Thymus (tissue), 11 donors: Measurements from ENCODE around the gene E2F7. TPM values are rescaled to one million over a fixed set of nuclear protein-coding genes. Genes with fewer than 3 reads are reported as not detected.

Source experiments
- DNase-seq, 9 donors: peaks; one replicate each; pipeline ENCODE4 v3.0.0-alpha.2; 2013; ENCODE audit warnings: low spot score in 9 of 9, low read depth in 6 of 9, missing footprints in 1 of 9
- H3K27ac ChIP-seq, 2 donors: one replicate each; pipeline ENCODE4 v1.5.1; 2013; ENCODE audit warnings: control low read depth in 1 of 2, low read depth in 1 of 2, low read length in 1 of 2, mild to moderate bottlenecking in 1 of 2, moderate library complexity in 1 of 2
- H3K27me3 ChIP-seq, 2 donors: one replicate each; pipeline ENCODE4 v1.5.1; 2013; ENCODE audit warnings: low read length in 1 of 2; ENCODE audit not compliant: control insufficient read depth in 2 of 2, insufficient read depth in 1 of 2
- H3K36me3 ChIP-seq, 2 donors: one replicate each; pipeline ENCODE4 v1.5.1; 2013; ENCODE audit warnings: low read length in 1 of 2, mild to moderate bottlenecking in 1 of 2, moderate library complexity in 1 of 2; ENCODE audit not compliant: control insufficient read depth in 2 of 2, insufficient read depth in 2 of 2
- H3K4me1 ChIP-seq, 2 donors: one replicate each; pipeline ENCODE4 v1.5.1; 2013; ENCODE audit warnings: low read length in 2 of 2; ENCODE audit not compliant: control insufficient read depth in 2 of 2, insufficient read depth in 2 of 2
- H3K4me3 ChIP-seq, 2 donors: one replicate each; pipeline ENCODE4 v1.5.1; 2013; ENCODE audit warnings: low read length in 2 of 2, control low read depth in 1 of 2, mild to moderate bottlenecking in 1 of 2
- H3K9me3 ChIP-seq, 2 donors: one replicate each; pipeline ENCODE4 v1.5.1; 2013; ENCODE audit warnings: low read length in 1 of 2, mild to moderate bottlenecking in 1 of 2; ENCODE audit not compliant: control insufficient read depth in 2 of 2, insufficient read depth in 1 of 2
- WGBS: extraction: QIAGEN DNeasy Blood & Tissue Kit; methylation state at CpG from one replicate; pipeline ENCODE4 v1.1.7; 2013; 5-methylcytosine and 5-hydroxymethylcytosine counted together
- polyA plus RNA-seq: library from polyadenylated mRNA; stranded (reverse); fragments of 200-250 nt; gene quantifications from one replicate; pipeline ENCODE4 v1.2.3, GENCODE V29; 2013
- total RNA-seq: library from RNA; stranded (reverse); fragments of 120-200 nt; gene quantifications from one replicate; pipeline ENCODE4 v1.2.4, GENCODE V29; 2013
- donor health status: healthy.

The E2F7 gene
- total and polyA plus RNA-seq, 2 donors, result 0.80 to 4.4 TPM

DNA sequence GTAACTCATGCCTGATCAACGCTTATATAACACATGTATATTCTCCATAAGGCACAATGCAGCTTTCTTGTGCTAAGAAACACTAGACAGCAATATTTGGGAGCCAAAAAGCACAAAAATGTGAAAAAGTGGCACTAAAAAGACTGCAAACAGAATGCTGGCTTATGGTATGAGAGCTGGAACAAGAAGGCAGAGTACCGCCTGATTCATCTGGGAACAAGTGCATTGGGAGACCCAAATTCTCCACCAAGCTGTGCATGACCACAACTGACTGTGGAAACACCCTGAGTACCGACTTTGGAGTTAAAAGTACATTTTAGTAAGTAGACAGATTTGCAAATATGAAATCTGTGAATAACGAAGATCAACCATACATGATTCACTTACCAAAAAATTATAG, 25.1 kb downstream of the E2F7 start:
- 98% methylated on average over 4 of the region's 4 CpGs for WGBS
- no peaks in the 10 kb centered on the region for H3K9me3 ChIP-seq
- H3K27ac ChIP-seq, result no peak overlapping the region

GRCh38 chr12:77035226-77035625, 30.1 kb downstream of the E2F7 start:
- Histone ChIP-seq H3K36me3 (peaks cover 20 to 63% of the 10 kb centered on the region in 2 donors), H3K4me3 (no peak overlapping the region), H3K27ac (no peak overlapping the region), H3K4me1 (no peaks in the 10 kb centered on the region), H3K27me3 (no peaks in the 10 kb centered on the region), H3K9me3 (no peaks in the 10 kb centered on the region)
- DNase-seq, result no peak
- WGBS, result 100% methylated on average over 1 of the region's 1 CpG

More for the DNA sequence above, 25.1 kb downstream of the E2F7 start:
- peaks cover 26 to 63% of the 10 kb centered on the region in 2 donors for H3K36me3 ChIP-seq
- H3K27me3 ChIP-seq, result no peaks in the 10 kb centered on the region
- H3K4me3 ChIP-seq, result no peak overlapping the region
- no peaks in the 10 kb centered on the region for H3K4me1 ChIP-seq
- DNase-seq, result no peak

- Histone ChIP-seq H3K4me3 (no peak overlapping the region), H3K4me1 (no peaks in the 10 kb centered on the region), H3K9me3 (no peaks in the 10 kb centered on the region), H3K27me3 (no peaks in the 10 kb centered on the region), H3K36me3 (peaks cover 30 to 72% of the 10 kb centered on the region in 2 donors), H3K27ac (no peak overlapping the region)
- DNase-seq, result no peak
- 98% methylated on average over 9 of the region's 9 CpGs for WGBS
Observed at GRCh38 chr12:77033658-77034536, 31.5 kb downstream of the E2F7 start.

DNA sequence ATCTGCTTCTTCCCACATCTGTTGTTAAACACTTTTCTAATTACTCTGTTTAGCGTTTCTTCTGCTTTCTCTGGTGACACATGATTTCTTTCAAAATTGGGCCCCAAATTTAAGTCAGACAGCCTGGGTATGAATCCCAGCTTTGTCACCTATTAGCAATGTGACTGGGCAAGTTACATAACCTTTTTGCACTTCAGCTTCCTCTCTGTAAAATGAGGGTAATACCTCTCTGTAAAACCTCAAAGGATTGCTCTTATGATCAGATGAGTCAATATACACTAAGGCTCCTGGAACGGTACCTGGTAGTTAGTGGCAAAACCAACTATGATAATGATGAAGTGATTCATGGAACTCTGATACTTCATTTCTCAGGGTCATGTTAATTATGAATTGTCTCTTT, 33.0 kb downstream of the E2F7 start:
- no peak overlapping the region for H3K4me3 ChIP-seq
- WGBS, result 98% methylated on average over 2 of the region's 2 CpGs
- no peaks in the 10 kb centered on the region for H3K4me1 ChIP-seq
- no peaks in the 10 kb centered on the region for H3K27me3 ChIP-seq
- no peak overlapping the region for H3K27ac ChIP-seq
- DNase-seq, result no peak
- no peaks in the 10 kb centered on the region for H3K9me3 ChIP-seq
- H3K36me3 ChIP-seq, result peaks cover 36 to 83% of the 10 kb centered on the region in 2 donors

DNA sequence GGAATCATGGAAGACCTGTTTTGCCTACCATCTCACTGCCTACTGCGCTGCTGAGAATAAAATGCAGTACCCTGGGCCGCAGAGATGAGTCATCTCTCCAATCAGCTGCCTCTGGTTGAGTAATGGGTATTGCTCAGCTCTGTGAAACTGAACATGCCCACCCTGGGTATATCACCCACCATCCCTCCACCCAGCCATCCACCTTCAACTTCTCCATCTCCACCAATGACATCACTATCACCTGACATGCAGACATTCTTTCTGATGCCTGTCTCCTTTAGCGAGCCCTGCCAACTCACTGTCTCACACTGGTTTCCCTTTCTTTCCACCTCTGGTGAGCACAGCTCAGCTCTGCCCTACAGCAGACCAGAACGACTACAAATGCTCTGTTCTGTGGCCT, 33.6 kb downstream of the E2F7 start:
- Histone ChIP-seq H3K4me1 (no peaks in the 10 kb centered on the region), H3K27ac (no peak overlapping the region), H3K4me3 (no peak overlapping the region), H3K27me3 (no peaks in the 10 kb centered on the region), H3K9me3 (no peaks in the 10 kb centered on the region), H3K36me3 (peaks cover 37 to 85% of the 10 kb centered on the region in 2 donors)
- DNase-seq, result no peak
- 96% methylated on average over 4 of the region's 4 CpGs for WGBS

DNA sequence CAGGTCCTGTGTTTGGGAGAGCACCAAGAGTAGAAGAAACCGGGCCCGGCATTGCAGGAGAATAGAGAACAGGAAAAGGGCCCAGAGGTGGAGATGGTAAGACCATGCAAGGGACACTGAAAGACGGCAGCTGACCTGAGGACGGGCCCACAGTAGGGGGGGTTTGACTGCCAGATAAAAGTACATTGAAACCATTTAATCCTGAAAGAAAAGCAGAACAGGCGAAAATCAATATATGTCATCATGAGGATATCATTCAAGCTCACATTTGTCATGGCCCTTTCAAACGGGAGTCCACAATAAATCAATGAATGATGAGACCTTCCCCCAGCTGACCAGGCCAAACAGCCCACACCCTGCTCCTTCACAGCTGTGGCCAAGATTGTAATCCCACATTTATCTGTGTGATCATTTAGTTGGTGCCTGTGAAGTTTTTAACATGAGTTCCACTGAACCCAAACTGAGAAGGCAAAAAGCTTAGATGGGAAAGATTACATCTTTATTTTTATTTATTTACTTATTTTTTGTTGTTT, 39.5 kb downstream of the E2F7 start:
- Histone ChIP-seq H3K36me3 (peaks cover 33 to 83% of the 10 kb centered on the region in 2 donors), H3K27ac (no peak overlapping the region), H3K27me3 (no peaks in the 10 kb centered on the region), H3K4me1 (no peaks in the 10 kb centered on the region), H3K9me3 (no peaks in the 10 kb centered on the region), H3K4me3 (no peak overlapping the region)
- no peak for DNase-seq
- WGBS, result 97% methylated on average over 6 of the region's 6 CpGs

GRCh38 chr12:77023501-77023900, 41.9 kb downstream of the E2F7 start:
- WGBS, result 82% methylated on average over 6 of the region's 6 CpGs
- no peaks in the 10 kb centered on the region for H3K27me3 ChIP-seq

GRCh38 chr12:77019920-77020319, 45.4 kb downstream of the E2F7 start:
- H3K4me1 ChIP-seq, result no peaks in the 10 kb centered on the region
- no peak overlapping the region for H3K4me3 ChIP-seq
- H3K27me3 ChIP-seq, result no peaks in the 10 kb centered on the region
- peaks cover 14 to 41% of the 10 kb centered on the region in 2 donors for H3K36me3 ChIP-seq
- no peak for DNase-seq
- no peaks in the 10 kb centered on the region for H3K9me3 ChIP-seq
- no peak overlapping the region for H3K27ac ChIP-seq
- 94% methylated on average over 2 of the region's 2 CpGs for WGBS

More at GRCh38 chr12:77023501-77023900, 41.9 kb downstream of the E2F7 start:
- no peaks in the 10 kb centered on the region for H3K4me1 ChIP-seq
- H3K4me3 ChIP-seq, result no peak overlapping the region
- H3K36me3 ChIP-seq, result peaks cover 27 to 73% of the 10 kb centered on the region in 2 donors
- no peak for DNase-seq
- no peak overlapping the region for H3K27ac ChIP-seq
- no peaks in the 10 kb centered on the region for H3K9me3 ChIP-seq

GRCh38 chr12:77016606-77017005, 48.8 kb downstream of the E2F7 start:
- peaks cover 9 to 15% of the 10 kb centered on the region in 2 donors for H3K36me3 ChIP-seq
- H3K4me3 ChIP-seq, result no peak overlapping the region
- 95% methylated on average over 1 of the region's 1 CpG for WGBS
- no peaks in the 10 kb centered on the region for H3K9me3 ChIP-seq
- H3K4me1 ChIP-seq, result no peaks in the 10 kb centered on the region
- no peaks in the 10 kb centered on the region for H3K27me3 ChIP-seq
- H3K27ac ChIP-seq, result no peak overlapping the region
- DNase-seq, result no peak
